K562 (cell line): ENCODE results near the gene MPZL1. TPM values are rescaled to one million over a fixed set of nuclear protein-coding genes. Genes with fewer than 3 reads are reported as not detected.

Experiments
- AFF1 ChIP-seq, 2 experiments: fragments of 450-650 bp; IDR thresholded peaks; 2 replicates each; pipeline ENCODE4 v1.6.1; 2018; ENCODE audit warnings: mild to moderate bottlenecking in 2 of 2, low read depth in 1 of 2; ENCODE audit not compliant: partially characterized antibody in 2 of 2
- CHCHD3 ChIP-seq: fragments of 250-450 bp; sonication (Bioruptor Pico); IDR thresholded peaks from 2 replicates; pipeline ENCODE4 v2.1.2; 2022; ENCODE audit warnings: mild to moderate bottlenecking
- DMBX1 ChIP-seq: fragments of 250-450 bp; sonication (Bioruptor Pico); IDR thresholded peaks from 2 replicates; pipeline ENCODE4 v1.8.0; 2022; ENCODE audit warnings: inconsistent platforms, mild to moderate bottlenecking, moderate library complexity, borderline replicate concordance
- E2F6 ChIP-seq, 2 experiments: IDR thresholded peaks; 2 replicates each; pipeline ENCODE4 v1.6.1; 2011; ENCODE audit warnings: borderline replicate concordance in 1 of 2, control low read depth in 1 of 2, low read depth in 1 of 2, low read length in 1 of 2, mild to moderate bottlenecking in 1 of 2, mixed read lengths in 1 of 2, moderate library complexity in 1 of 2; ENCODE audit not compliant: insufficient read depth in 1 of 2, insufficient read length in 1 of 2, poor library complexity in 1 of 2, severe bottlenecking in 1 of 2; ENCODE audit errors: extremely low read depth in 1 of 2
- EHMT2 ChIP-seq: fragments of 450-650 bp; IDR thresholded peaks from 2 replicates; pipeline ENCODE4 v1.6.1; 2018; ENCODE audit warnings: antibody characterized with exemption
- KAT7 ChIP-seq: sonication (generic); formaldehyde crosslinking; IDR thresholded peaks from 2 replicates; pipeline ENCODE4 v1.8.0; 2022; ENCODE audit warnings: missing genetic modification reagents, mild to moderate bottlenecking, borderline replicate concordance
- KLF1 ChIP-seq: fragments of 450-650 bp; IDR thresholded peaks from 2 replicates; pipeline ENCODE4 v1.6.1; 2016; ENCODE audit warnings: missing genetic modification characterization, missing compliant biosample characterization
- MECOM ChIP-seq: fragments of 250-450 bp; sonication (Bioruptor Pico); IDR thresholded peaks from 2 replicates; pipeline ENCODE4 v1.8.0; 2022; ENCODE audit warnings: inconsistent platforms
- MTA1 ChIP-seq: fragments of 450-650 bp; IDR thresholded peaks from 2 replicates; pipeline ENCODE4 v1.6.1; 2017; ENCODE audit warnings: borderline replicate concordance
- POLR2B ChIP-seq: fragments of 450-650 bp; IDR thresholded peaks from 2 replicates; pipeline ENCODE4 v1.6.1; 2018; ENCODE audit warnings: low read depth; ENCODE audit not compliant: partially characterized antibody
- POLR2H ChIP-seq: IDR thresholded peaks from 2 replicates; pipeline ENCODE4 v1.6.1; 2016; ENCODE audit warnings: missing genetic modification characterization, low read depth, mild to moderate bottlenecking, control low read depth, missing compliant biosample characterization, moderate library complexity
- RHOXF2B ChIP-seq: fragments of 250-450 bp; sonication (Bioruptor Pico); conservative IDR thresholded peaks from 2 replicates; pipeline ENCODE4 v1.5.1; 2021
- STAT5B ChIP-seq: fragments of 250-450 bp; sonication (Bioruptor Pico); IDR thresholded peaks from 2 replicates; pipeline ENCODE4 v1.8.0; 2021; ENCODE audit warnings: mild to moderate bottlenecking, inconsistent platforms
- TAF7 ChIP-seq: fragments of 450-650 bp; IDR thresholded peaks from 2 replicates; pipeline ENCODE4 v1.6.1; 2016; ENCODE audit warnings: missing genetic modification characterization, missing compliant biosample characterization
- TBL1XR1 ChIP-seq, 2 experiments: IDR thresholded peaks; 2 replicates each; pipeline ENCODE4 v1.6.1; 2012; ENCODE audit warnings: improper control_type of control experiment in 2 of 2, low read length in 2 of 2, mild to moderate bottlenecking in 1 of 2
- THRAP3 ChIP-seq: fragments of 450-650 bp; IDR thresholded peaks from 2 replicates; pipeline ENCODE4 v1.6.1; 2016; ENCODE audit warnings: mild to moderate bottlenecking, inconsistent platforms, borderline replicate concordance
- UBTF ChIP-seq, 2 experiments: IDR thresholded peaks; 2 replicates each; pipeline ENCODE4 v1.6.1; 2012; ENCODE audit warnings: improper control_type of control experiment in 2 of 2, low read depth in 2 of 2, low read length in 2 of 2, borderline replicate concordance in 1 of 2
- ZBTB17 ChIP-seq: fragments of 450-650 bp; formaldehyde crosslinking; IDR thresholded peaks from 2 replicates; pipeline ENCODE4 v1.4.0; 2020; ENCODE audit warnings: mild to moderate bottlenecking
- ZEB2 ChIP-seq: fragments of 450-650 bp; IDR thresholded peaks from 2 replicates; pipeline ENCODE4 v1.6.1; 2016
- ZNF212 ChIP-seq: fragments of 450-650 bp; formaldehyde crosslinking; IDR thresholded peaks from 2 replicates; pipeline ENCODE4 v1.4.0; 2020; ENCODE audit warnings: mild to moderate bottlenecking
- polyA plus RNA-seq, 8 experiments: library from polyadenylated mRNA; depleted of rRNA in 4 of 8; stranded (reverse) in 5 of 8; unstranded in 3 of 8; fragments of >200 nt; fragmentation: Nextera tagmentation in 2 of 8; fragmentation: Illumina TruSeq in 1 of 8; extraction: Ambion mirVana in 2 of 8; extraction: Trizol in 1 of 8; gene quantifications; 2 replicates each; pipeline versions ENCODE4 v1.2.1 to v1.2.3, GENCODE V29; 2011 to 2014; ENCODE audit warnings: inconsistent platforms in 1 of 8, missing spikeins in 1 of 8
- total RNA-seq, 7 experiments: library from RNA; depleted of rRNA in 6 of 7; stranded (reverse); fragments of >200 nt in 6 of 7; fragmentation: Illumina TruSeq in 2 of 7; extraction: Trizol in 2 of 7; gene quantifications; 2 replicates each; pipeline versions ENCODE4 v1.2.1 to v1.2.3, GENCODE V29; 2011 to 2021; ENCODE audit warnings: low replicate concordance in 1 of 7

The MPZL1 gene
- total and polyA plus RNA-seq, 9 of the 15 experiments (the other 6 are each of a cell fraction or from before 2014, with no cell fraction given) = 14.5 to 153 (median 66.5) TPM

GRCh38 chr1:167819849-167820683, 98.3 kb downstream of the MPZL1 start (continued):
- TF ChIP-seq AFF1 (IDR thresholded peaks at IDR 0.05; ENCODE audit: low read depth in 1 of 2, partially characterized antibody in 2 of 2) (peak in 1 of 2 experiments; percentile 17), KLF1 (tag) (no peak), RHOXF2B (CRISPR knock-in tag) (no peak), KAT7 (CRISPR knock-in tag) (peak; percentile 43; the same call in 1 of the 2 replicates), CHCHD3 (peak; percentile 28; the same call in 1 of the 2 replicates), MTA1 (peak; percentile 72; the same call in 1 of the 2 replicates), ZNF212 (peak; percentile 74; the same call in 1 of the 2 replicates), TAF7 (tag) (0 out of 2 replicates have a peak, but pooled peaks have one; percentile 12), UBTF (IDR thresholded peaks at IDR 0.05; ENCODE audit: borderline replicate concordance in 1 of 2, low read depth in 2 of 2, low read length in 2 of 2) (peak in 1 of 2 experiments; percentile 70; a peak in 1 of 4 replicates), EHMT2 (peak; percentile 66; the same call in 1 of the 2 replicates), STAT5B (CRISPR knock-in tag) (no peak), THRAP3 (no peak), POLR2B (peak; percentile 65), MECOM (CRISPR knock-in tag) (peak; percentile 65; the same call in 1 of the 2 replicates), ZBTB17 (CRISPR knock-in tag) (peak; percentile 58; the same call in 1 of the 2 replicates), POLR2H (peak; percentile 51), E2F6 (IDR thresholded peaks at IDR 0.05; ENCODE audit: borderline replicate concordance in 1 of 2, extremely low read depth in 1 of 2, insufficient read depth in 1 of 2, insufficient read length in 1 of 2, low read depth in 1 of 2, low read length in 1 of 2, poor library complexity in 1 of 2, severe bottlenecking in 1 of 2) (peak; percentile 56 to 79), TBL1XR1 (IDR thresholded peaks at IDR 0.05; ENCODE audit: low read length in 2 of 2) (no peak), ZEB2 (peak; percentile 75), DMBX1 (CRISPR knock-in tag) (peak; percentile 89; the same call in 1 of the 2 replicates)
